Tibial artery (tissue), 4 donors: ENCODE measurements around the gene SPDYC.
"Not testable (repeated sequence)": the region's sequence is repeated elsewhere in the genome, so short reads cannot be mapped to it uniquely, and the experiment has no call there.

Source experiments
- DNase-seq, 2 donors: peaks; one replicate each; pipeline ENCODE4 v3.0.0-alpha.2; 2019
- H3K27ac ChIP-seq, 2 donors: fragments of 200-600 bp; sonication (generic) in 1 of 2; 1 replicate in 1 of 2; 2 replicates in 1 of 2; pipeline ENCODE4 v1.5.1; 2018 to 2019; ENCODE audit warnings: mild to moderate bottlenecking in 1 of 2
- H3K27me3 ChIP-seq, 2 donors: fragments of 200-600 bp; sonication (generic) in 1 of 2; one replicate each; pipeline versions ENCODE4 v1.5.1 to v1.6.0; 2016 to 2019
- H3K36me3 ChIP-seq, 3 donors: fragments of 200-600 bp; sonication (generic) in 2 of 3; one replicate each; pipeline ENCODE4 v1.5.1; 2016 to 2019; ENCODE audit warnings: mild to moderate bottlenecking in 2 of 3
- H3K4me1 ChIP-seq, 4 donors: fragments of 200-600 bp; sonication (generic) in 2 of 4; 1 replicate in 3 of 4; 2 replicates in 1 of 4; pipeline ENCODE4 v1.5.1; 2016 to 2019
- H3K4me3 ChIP-seq, 2 donors: fragments of 200-600 bp; sonication (generic) in 1 of 2; 1 replicate in 1 of 2; 2 replicates in 1 of 2; pipeline ENCODE4 v1.5.1; 2018 to 2019; ENCODE audit warnings: mild to moderate bottlenecking in 2 of 2
- H3K9me3 ChIP-seq, 3 donors: fragments of 200-600 bp; sonication (generic) in 1 of 3; one replicate each; pipeline ENCODE4 v1.5.1; 2016 to 2019
- CTCF ChIP-seq, 2 experiments: fragments of 200-600 bp in 1 of 2; fragments of 450-650 bp in 1 of 2; IDR thresholded peaks; one replicate each; pipeline ENCODE4 v1.5.1; 2017 to 2019; ENCODE audit warnings: antibody characterized with exemption in 2 of 2, mild to moderate bottlenecking in 1 of 2, moderate library complexity in 1 of 2
- intact Hi-C: fragments of 100-400 bp; cut with DNase I; formaldehyde crosslinking; loops from one replicate; pipeline ENCODE4 v1.15.0; 2023; ENCODE audit warnings: low total_unique reads

SPDYC gene

GRCh38 chr11:65136515-65137096 lies 33.4 kb upstream of the SPDYC start:
- no peaks in the 10 kb centered on the region for H3K9me3 ChIP-seq
- intact Hi-C loops, result no loop called here
- peak in 1 of 2 donors; percentile 29 for DNase-seq
- H3K4me1 ChIP-seq, result peaks cover 5 to 30% (median 28%) of the 10 kb centered on the region in 4 donors
- H3K36me3 ChIP-seq, result peaks cover under 1 to 17% (median 13%) of the 10 kb centered on the region in 3 donors
- no peak for TF ChIP-seq CTCF (IDR thresholded peaks at IDR 0.05)
- no peak overlapping the region for H3K27ac ChIP-seq
- H3K4me3 ChIP-seq, result no peak overlapping the region
- H3K27me3 ChIP-seq, result no peaks in the 10 kb centered on the region

- DNase-seq, result peak in 1 of 2 donors; percentile 3
- H3K4me1 ChIP-seq, result no peaks in the 10 kb centered on the region
- no peaks in the 10 kb centered on the region for H3K27me3 ChIP-seq
- no peaks in the 10 kb centered on the region for H3K36me3 ChIP-seq
- no peak overlapping the region for H3K27ac ChIP-seq
- intact Hi-C loops, result no loop called here
- no peaks in the 10 kb centered on the region for H3K9me3 ChIP-seq
- H3K4me3 ChIP-seq, result no peak overlapping the region
- no peak for TF ChIP-seq CTCF (IDR thresholded peaks at IDR 0.05)
These were observed 28.0 kb upstream of the SPDYC start for GRCh38 chr11:65141896-65142494.

GRCh38 chr11:65147352-65148075 lies 22.5 kb upstream of the SPDYC start:
- Histone ChIP-seq H3K9me3 (no peaks in the 10 kb centered on the region), H3K27ac (no peak overlapping the region), H3K4me3 (no peak overlapping the region), H3K4me1 (peaks cover 0 to 16% (median 12%) of the 10 kb centered on the region in 4 donors), H3K36me3 (no peaks in the 10 kb centered on the region), H3K27me3 (no peaks in the 10 kb centered on the region)
- peak in 1 of 2 donors; percentile 6 for DNase-seq
- intact Hi-C loops, result no loop called here
- no peak for TF ChIP-seq CTCF (IDR thresholded peaks at IDR 0.05)

GRCh38 chr11:65148657-65149056 lies 21.4 kb upstream of the SPDYC start:
- no peak for DNase-seq
- Histone ChIP-seq H3K27me3 (no peaks in the 10 kb centered on the region), H3K9me3 (no peaks in the 10 kb centered on the region), H3K4me3 (no peak overlapping the region), H3K4me1 (peaks cover 0 to 16% (median 12%) of the 10 kb centered on the region in 4 donors), H3K27ac (no peak overlapping the region), H3K36me3 (no peaks in the 10 kb centered on the region)
- no peak for TF ChIP-seq CTCF (IDR thresholded peaks at IDR 0.05)
- intact Hi-C loops, result no loop called here

- DNase-seq, intact Hi-C loops, H3K27me3 ChIP-seq, H3K9me3 ChIP-seq, H3K4me3 ChIP-seq, H3K36me3 ChIP-seq: not testable (repeated sequence)
- H3K27ac ChIP-seq, result peak overlapping the region; percentile 54 to 58
- peaks cover 0 to 16% (median 12%) of the 10 kb centered on the region in 4 donors for H3K4me1 ChIP-seq
These were observed 19.9 kb upstream of the SPDYC start for GRCh38 chr11:65150131-65150508.
